WTC11 (cell line): ENCODE results near the gene CGNL1. TPM values are rescaled to one million over a fixed set of nuclear protein-coding genes. Genes with fewer than 3 reads are reported as not detected.

ENCODE experiments used
- ATAC-seq: fragments of 200-7000 bp; cut with Tn5 transposase; 2 replicates; pipeline ENCODE4 v1.10.0; 2021; ENCODE audit warnings: mild to moderate bottlenecking, moderate library complexity
- CTCF ChIA-PET: fragments of 300-600 bp; sonication (Branson Sonifier 250); formaldehyde crosslinking; loops from one replicate; lab custom pipeline; 2021; ENCODE audit warnings: antibody characterized with exemption; lab: Charles Lee
- POLR2A ChIA-PET: fragments of 350-600 bp; sonication (Branson Sonifier 250); formaldehyde crosslinking; loops from one replicate; lab custom pipeline; 2021; ENCODE audit warnings: antibody characterized with exemption; lab: Charles Lee
- DNase-seq: peaks from one replicate; pipeline ENCODE4 v3.0.0; 2021; ENCODE audit warnings: low spot score
- H3K27ac Mint-ChIP-seq: 2 replicates; pipeline ENCODE4 v1.8.0; 2021; ENCODE audit warnings: mixed read lengths
- H3K27me3 Mint-ChIP-seq: 2 replicates; pipeline ENCODE4 v1.8.0; 2021; ENCODE audit warnings: low read depth, mild to moderate bottlenecking, moderate library complexity, mixed read lengths
- H3K36me3 Mint-ChIP-seq: 2 replicates; pipeline ENCODE4 v1.8.0; 2021; ENCODE audit warnings: mixed read lengths
- H3K4me1 Mint-ChIP-seq: 2 replicates; pipeline ENCODE4 v1.8.0; 2022; ENCODE audit warnings: mixed read lengths
- H3K4me3 Mint-ChIP-seq: 2 replicates; pipeline ENCODE4 v1.8.0; 2021; ENCODE audit warnings: mild to moderate bottlenecking, moderate library complexity, mixed read lengths
- H3K9me3 Mint-ChIP-seq: 2 replicates; pipeline ENCODE4 v1.8.0; 2021; ENCODE audit warnings: mixed read lengths
- AR ChIP-seq: fragments of 250-450 bp; sonication (Bioruptor Pico); IDR thresholded peaks from 2 replicates; pipeline ENCODE4 v1.9.0; 2021; ENCODE audit warnings: mild to moderate bottlenecking
- ARID4B ChIP-seq: sonication (generic); formaldehyde crosslinking; IDR thresholded peaks from 2 replicates; pipeline ENCODE4 v1.8.0; 2023; ENCODE audit warnings: missing genetic modification reagents, mild to moderate bottlenecking, borderline replicate concordance
- ATF2 ChIP-seq: sonication (generic); formaldehyde crosslinking; IDR thresholded peaks from 2 replicates; pipeline ENCODE4 v1.8.1; 2022; ENCODE audit warnings: low read depth, missing genetic modification reagents, borderline replicate concordance
- CREM ChIP-seq: sonication (generic); formaldehyde crosslinking; IDR thresholded peaks from 2 replicates; pipeline ENCODE4 v1.8.1; 2022; ENCODE audit warnings: mild to moderate bottlenecking, missing genetic modification reagents, moderate library complexity
- CTCF ChIP-seq: fragments of 200-600 bp; IDR thresholded peaks from 2 replicates; pipeline ENCODE4 v1.8.0; 2022; ENCODE audit warnings: antibody characterized with exemption
- E2F1 ChIP-seq: sonication (generic); formaldehyde crosslinking; IDR thresholded peaks from 2 replicates; pipeline ENCODE4 v1.8.0; 2022; ENCODE audit warnings: mild to moderate bottlenecking, missing genetic modification reagents
- EMX1 ChIP-seq: fragments of 250-450 bp; sonication (Bioruptor Pico); IDR thresholded peaks from 2 replicates; pipeline ENCODE4 v1.8.0; 2021; ENCODE audit warnings: mild to moderate bottlenecking
- ERG ChIP-seq: fragments of 250-450 bp; sonication (Bioruptor Pico); IDR thresholded peaks from 2 replicates; pipeline ENCODE4 v1.8.0; 2021; ENCODE audit warnings: mild to moderate bottlenecking
- NFATC4 ChIP-seq: fragments of 250-450 bp; sonication (Bioruptor Pico); IDR thresholded peaks from 2 replicates; pipeline ENCODE4 v1.9.0; 2021; ENCODE audit warnings: mild to moderate bottlenecking
- NFYB ChIP-seq: sonication (generic); formaldehyde crosslinking; conservative IDR thresholded peaks from 2 replicates; pipeline ENCODE4 v1.8.0; 2022; ENCODE audit warnings: low read depth, missing genetic modification reagents
- NR2C2 ChIP-seq: sonication (generic); formaldehyde crosslinking; IDR thresholded peaks from 2 replicates; pipeline ENCODE4 v1.8.0; 2022; ENCODE audit warnings: mild to moderate bottlenecking, missing genetic modification reagents
- RELA ChIP-seq: sonication (generic); formaldehyde crosslinking; IDR thresholded peaks from 2 replicates; pipeline ENCODE4 v1.8.1; 2022; ENCODE audit warnings: missing genetic modification reagents, mild to moderate bottlenecking, borderline replicate concordance
- SMAD3 ChIP-seq: sonication (generic); formaldehyde crosslinking; IDR thresholded peaks from 2 replicates; pipeline ENCODE4 v1.8.0; 2022; ENCODE audit warnings: missing genetic modification reagents, mild to moderate bottlenecking, borderline replicate concordance
- SMAD4 ChIP-seq: sonication (generic); formaldehyde crosslinking; IDR thresholded peaks from 2 replicates; pipeline ENCODE4 v1.8.0; 2022; ENCODE audit warnings: mild to moderate bottlenecking, missing genetic modification reagents
- TEAD4 ChIP-seq: sonication (generic); formaldehyde crosslinking; IDR thresholded peaks from 2 replicates; pipeline ENCODE4 v1.8.0; 2022; ENCODE audit warnings: mild to moderate bottlenecking, missing genetic modification reagents
- ZMAT4 ChIP-seq: fragments of 250-450 bp; sonication (Bioruptor Pico); IDR thresholded peaks from 2 replicates; pipeline ENCODE4 v1.9.0; 2021; ENCODE audit warnings: mild to moderate bottlenecking
- ZNF219 ChIP-seq: sonication (generic); formaldehyde crosslinking; IDR thresholded peaks from 2 replicates; pipeline ENCODE4 v1.8.0; 2023; ENCODE audit warnings: missing genetic modification reagents, mild to moderate bottlenecking, borderline replicate concordance
- total RNA-seq: library from RNA; stranded (reverse); gene quantifications from 3 replicates; pipeline ENCODE4 v1.2.3, GENCODE V29; 2021

The CGNL1 gene
- total RNA-seq, 1 experiment from 2014 or later: 57.3 TPM

- no peak for TF ChIP-seq CTCF
- no peak for TF ChIP-seq ATF2 (CRISPR knock-in tag)
- TF ChIP-seq TEAD4: no peak
- no peak for TF ChIP-seq SMAD3 (CRISPR knock-in tag)
- TF ChIP-seq NFATC4 (CRISPR knock-in tag): no peak
- no peak for TF ChIP-seq ARID4B
- no peak for TF ChIP-seq CREM (CRISPR knock-in tag)
- no peak for TF ChIP-seq ZMAT4 (CRISPR knock-in tag)
- TF ChIP-seq RELA (CRISPR knock-in tag): no peak
These were observed 207.4 kb downstream of the CGNL1 start (continued) for GRCh38 chr15:57583720-57584119.

GRCh38 chr15:57586661-57587424, 210.5 kb downstream of the CGNL1 start:
- ChIA-PET POLR2A (no interaction called here), CTCF (no interaction called here)
- peaks cover 24% of the 10 kb centered on the region for H3K27me3 Mint-ChIP-seq
- DNase-seq (no peak), ATAC-seq (no peak)
- peaks cover 5% of the 10 kb centered on the region for H3K4me1 Mint-ChIP-seq
- H3K9me3 Mint-ChIP-seq: peaks cover 14% of the 10 kb centered on the region
- no peak overlapping the region for H3K27ac Mint-ChIP-seq
- H3K36me3 Mint-ChIP-seq: no peaks in the 10 kb centered on the region; the same call in 1 of the 2 replicates
- H3K4me3 Mint-ChIP-seq: no peak overlapping the region
- no peak for TF ChIP-seq NR2C2
- no peak for TF ChIP-seq EMX1 (CRISPR knock-in tag)
- TF ChIP-seq CREM (CRISPR knock-in tag): no peak
- no peak for TF ChIP-seq AR
- TF ChIP-seq SMAD4 (CRISPR knock-in tag): no peak
- TF ChIP-seq ZNF219 (CRISPR knock-in tag): no peak
- TF ChIP-seq ARID4B: no peak
- no peak for TF ChIP-seq ERG (CRISPR knock-in tag)
- TF ChIP-seq NFYB (CRISPR knock-in tag): no peak
- TF ChIP-seq E2F1 (CRISPR knock-in tag): no peak
